ENCODE data around the gene SEPTIN5. TPM values are rescaled to one million over a fixed set of nuclear protein-coding genes. Genes with fewer than 3 reads are reported as not detected.

The SEPTIN5 gene
- total and polyA plus RNA-seq, 2 donors from 2014 or later, result 10.4 to 13.0 TPM

DNA sequence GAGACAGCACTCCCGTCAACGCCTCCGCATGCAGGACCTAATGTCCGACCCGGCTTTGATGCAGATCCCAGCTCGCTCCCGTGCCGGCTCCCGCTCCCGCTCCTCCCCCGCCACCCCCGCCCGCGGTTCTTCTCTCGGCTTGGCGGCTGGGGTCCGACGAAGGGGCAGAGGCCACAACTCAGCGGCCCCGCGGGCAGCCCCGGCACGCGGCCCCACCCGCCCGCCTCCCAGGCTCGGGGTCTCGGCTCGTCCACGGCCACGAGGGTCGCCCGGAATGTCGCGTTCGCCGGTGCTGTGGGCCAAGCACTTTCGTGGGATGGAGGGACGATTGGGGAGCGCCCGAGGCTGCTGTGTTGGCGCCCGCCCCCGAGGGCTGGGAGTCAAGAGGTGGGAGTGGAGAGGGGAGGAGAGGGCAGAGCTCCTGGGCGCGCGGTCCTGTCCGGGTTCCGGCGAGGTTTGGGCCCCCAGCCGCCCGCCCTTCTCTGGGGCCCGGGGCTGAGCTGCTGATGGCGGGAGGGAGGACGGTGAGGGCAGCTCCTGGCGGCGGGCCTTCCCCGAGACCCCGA lies 40.9 kb downstream of the SEPTIN5 start:
- Histone ChIP-seq H3K9ac (ENCODE audit: low read length in 3 of 3) (no peak overlapping the region), H3K4me1 (ENCODE audit: control insufficient read depth in 2 of 3, insufficient read depth in 2 of 3, low read depth in 1 of 3, low read length in 3 of 3) (peaks cover 0 to 2% (median 0%) of the 10 kb centered on the region in 3 donors), H3K27ac (ENCODE audit: low read depth in 2 of 2, low read length in 2 of 2) (no peak overlapping the region), H3K27me3 (ENCODE audit: control insufficient read depth, insufficient read depth, low read length) (peaks cover 45% of the 10 kb centered on the region), H3K9me3 (ENCODE audit: control insufficient read depth in 2 of 3, insufficient read depth in 1 of 3, low read length in 3 of 3) (no peaks in the 10 kb centered on the region), H3K4me3 (ENCODE audit: low read length in 3 of 3) (no peak overlapping the region), H3K36me3 (ENCODE audit: control insufficient read depth in 2 of 3, insufficient read depth in 3 of 3, low read length in 3 of 3) (no peaks in the 10 kb centered on the region)
- intact Hi-C loops (cut with DNase I), result no loop called here
- no peak for FAIRE-seq
- DNase-seq, result no peak
- TF ChIP-seq, protein P1, sequence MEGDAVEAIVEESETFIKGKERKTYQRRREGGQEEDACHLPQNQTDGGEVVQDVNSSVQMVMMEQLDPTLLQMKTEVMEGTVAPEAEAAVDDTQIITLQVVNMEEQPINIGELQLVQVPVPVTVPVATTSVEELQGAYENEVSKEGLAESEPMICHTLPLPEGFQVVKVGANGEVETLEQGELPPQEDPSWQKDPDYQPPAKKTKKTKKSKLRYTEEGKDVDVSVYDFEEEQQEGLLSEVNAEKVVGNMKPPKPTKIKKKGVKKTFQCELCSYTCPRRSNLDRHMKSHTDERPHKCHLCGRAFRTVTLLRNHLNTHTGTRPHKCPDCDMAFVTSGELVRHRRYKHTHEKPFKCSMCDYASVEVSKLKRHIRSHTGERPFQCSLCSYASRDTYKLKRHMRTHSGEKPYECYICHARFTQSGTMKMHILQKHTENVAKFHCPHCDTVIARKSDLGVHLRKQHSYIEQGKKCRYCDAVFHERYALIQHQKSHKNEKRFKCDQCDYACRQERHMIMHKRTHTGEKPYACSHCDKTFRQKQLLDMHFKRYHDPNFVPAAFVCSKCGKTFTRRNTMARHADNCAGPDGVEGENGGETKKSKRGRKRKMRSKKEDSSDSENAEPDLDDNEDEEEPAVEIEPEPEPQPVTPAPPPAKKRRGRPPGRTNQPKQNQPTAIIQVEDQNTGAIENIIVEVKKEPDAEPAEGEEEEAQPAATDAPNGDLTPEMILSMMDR (IDR thresholded peaks at IDR 0.05; ENCODE audit: borderline replicate concordance, extremely low read depth, insufficient read depth), result no peak

DNA sequence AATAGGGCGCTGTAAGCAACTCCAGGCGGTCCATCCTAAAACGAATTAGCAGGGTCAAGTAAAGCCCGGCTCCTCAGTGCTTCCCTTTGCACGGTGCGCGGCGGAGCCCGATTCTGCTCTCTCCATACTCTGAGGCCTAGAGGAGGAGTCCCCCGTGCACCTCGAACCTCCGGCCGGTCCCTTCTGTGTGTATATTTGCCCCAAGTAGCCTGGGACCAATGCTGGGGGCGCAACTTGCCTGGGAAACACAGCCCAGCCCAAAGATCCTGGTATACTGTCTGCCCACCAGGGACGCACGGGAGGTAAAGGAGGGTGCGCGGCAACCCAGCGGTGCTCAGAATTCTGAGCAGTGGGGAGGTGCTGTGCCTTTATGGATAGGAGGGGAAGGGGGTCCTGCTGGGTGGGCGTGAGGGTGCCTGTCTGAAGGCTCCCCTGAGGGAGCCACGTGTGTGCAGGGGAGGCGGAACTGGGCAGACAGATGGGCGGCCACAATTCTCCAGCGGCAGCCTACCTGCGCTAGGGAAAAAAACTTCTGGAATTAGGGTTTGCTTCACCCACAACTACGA lies 41.5 kb downstream of the SEPTIN5 start:
- Histone ChIP-seq H3K27ac (ENCODE audit: low read depth in 2 of 2, low read length in 2 of 2) (no peak overlapping the region), H3K4me1 (ENCODE audit: control insufficient read depth in 2 of 3, insufficient read depth in 2 of 3, low read depth in 1 of 3, low read length in 3 of 3) (peaks cover 0 to 2% (median 0%) of the 10 kb centered on the region in 3 donors), H3K9me3 (ENCODE audit: control insufficient read depth in 2 of 3, insufficient read depth in 1 of 3, low read length in 3 of 3) (no peaks in the 10 kb centered on the region), H3K36me3 (ENCODE audit: control insufficient read depth in 2 of 3, insufficient read depth in 3 of 3, low read length in 3 of 3) (no peaks in the 10 kb centered on the region), H3K27me3 (ENCODE audit: control insufficient read depth, insufficient read depth, low read length) (peaks cover 46% of the 10 kb centered on the region), H3K4me3 (ENCODE audit: low read length in 3 of 3) (no peak overlapping the region), H3K9ac (ENCODE audit: low read length in 3 of 3) (no peak overlapping the region)
- DNase-seq, result no peak
- intact Hi-C loops (cut with DNase I), result no loop called here
- TF ChIP-seq, protein P1 (IDR thresholded peaks at IDR 0.05; ENCODE audit: borderline replicate concordance, extremely low read depth, insufficient read depth), result no peak
- no peak for FAIRE-seq

DNA sequence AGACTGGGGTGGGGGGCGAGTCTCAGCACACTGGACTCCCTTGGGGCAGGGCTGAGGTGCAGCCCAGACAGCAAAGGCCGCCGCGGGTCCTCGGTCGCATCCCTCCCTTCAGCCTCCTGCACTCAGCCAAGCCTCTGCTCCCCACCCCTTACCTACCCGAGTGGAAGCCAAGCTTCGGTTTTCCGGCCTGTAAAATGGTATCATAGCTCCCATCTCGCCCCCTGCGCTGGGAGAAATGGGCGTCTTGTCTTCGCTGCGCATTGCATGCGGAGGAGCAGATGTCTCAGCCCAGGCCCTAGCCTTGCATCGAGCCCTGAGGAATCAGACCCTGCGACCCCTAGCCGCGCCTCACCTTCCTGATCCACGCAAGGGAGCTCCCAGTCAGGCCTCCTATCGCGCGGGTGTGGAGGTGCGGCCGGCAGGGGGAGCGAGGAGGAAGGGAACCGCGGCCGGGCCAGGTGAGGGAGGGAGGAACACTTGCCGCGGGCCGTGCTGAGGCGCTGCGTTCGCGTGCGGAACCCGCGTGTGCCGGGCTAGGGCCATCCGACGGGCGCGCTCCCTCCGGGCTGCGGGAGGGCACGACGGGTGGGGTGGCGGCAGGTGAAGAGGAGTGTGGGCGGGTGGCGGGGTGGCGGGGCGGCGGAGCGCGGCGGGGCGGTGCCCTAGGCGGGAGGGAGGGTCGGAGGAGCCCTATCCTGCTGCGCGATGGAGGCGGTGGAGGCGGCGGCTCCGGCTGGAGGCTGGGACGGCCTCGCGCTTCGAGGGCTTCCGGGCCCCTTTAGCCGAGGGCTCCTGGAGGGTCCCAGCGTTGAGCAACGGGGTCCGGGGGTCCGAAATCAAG lies 42.2 kb downstream of the SEPTIN5 start:
- H3K4me3 ChIP-seq (ENCODE audit: low read length in 3 of 3), result no peak overlapping the region
- DNase-seq, result no peak
- no peaks in the 10 kb centered on the region for H3K9me3 ChIP-seq (ENCODE audit: control insufficient read depth in 2 of 3, insufficient read depth in 1 of 3, low read length in 3 of 3)
- peaks cover 0 to 2% (median 0%) of the 10 kb centered on the region in 3 donors for H3K4me1 ChIP-seq (ENCODE audit: control insufficient read depth in 2 of 3, insufficient read depth in 2 of 3, low read depth in 1 of 3, low read length in 3 of 3)
- H3K27ac ChIP-seq (ENCODE audit: low read depth in 2 of 2, low read length in 2 of 2), result no peak overlapping the region
- no peak overlapping the region for H3K9ac ChIP-seq (ENCODE audit: low read length in 3 of 3)
- no peaks in the 10 kb centered on the region for H3K36me3 ChIP-seq (ENCODE audit: control insufficient read depth in 2 of 3, insufficient read depth in 3 of 3, low read length in 3 of 3)
- peaks cover 46% of the 10 kb centered on the region for H3K27me3 ChIP-seq (ENCODE audit: control insufficient read depth, insufficient read depth, low read length)
- FAIRE-seq, result no peak
- TF ChIP-seq, protein P1 (IDR thresholded peaks at IDR 0.05; ENCODE audit: borderline replicate concordance, extremely low read depth, insufficient read depth), result peak; percentile 20
- intact Hi-C loops (cut with DNase I), result no loop called here
